Cardiac fibroblast (primary cell): ENCODE data around the gene PTPN11.

Experiments
- DNase-seq, 2 donors: peaks; one replicate each; pipeline versions ENCODE4 v3.0.0 to v3.0.0-alpha.2; 2010; ENCODE audit warnings: low read depth in 2 of 2
- H3K4me3 ChIP-seq, 2 donors: replicated peaks in 1 of 2; 1 replicate in 1 of 2; 2 replicates in 1 of 2; pipeline ENCODE4 v1.5.1; 2011; ENCODE audit warnings: low read depth in 2 of 2, low read length in 2 of 2, mild to moderate bottlenecking in 2 of 2, moderate library complexity in 1 of 2
- CTCF ChIP-seq: IDR thresholded peaks from one replicate; pipeline ENCODE4 v1.5.1; 2011; ENCODE audit warnings: low read depth, mild to moderate bottlenecking, low read length, inconsistent platforms

PTPN11 gene

GRCh38 chr12:112533528-112533927 is 114.8 kb downstream of the PTPN11 start:
- H3K4me3 ChIP-seq, result no peak overlapping the region
- DNase-seq, result no peak
- TF ChIP-seq CTCF, result no peak

- no peak for TF ChIP-seq CTCF
- DNase-seq, result no peak
- no peak overlapping the region for H3K4me3 ChIP-seq
These were observed 116.3 kb downstream of the PTPN11 start for GRCh38 chr12:112535017-112535416.

GRCh38 chr12:112535637-112536366 is 117.1 kb downstream of the PTPN11 start:
- DNase-seq, result no peak
- H3K4me3 ChIP-seq, result no peak overlapping the region
- TF ChIP-seq CTCF, result no peak

GRCh38 chr12:112536367-112536730 is 117.6 kb downstream of the PTPN11 start:
- H3K4me3 ChIP-seq, result no peak overlapping the region
- DNase-seq, result no peak
- no peak for TF ChIP-seq CTCF

GRCh38 chr12:112537710-112538396 is 119.1 kb downstream of the PTPN11 start:
- peak; percentile 12 to 29 for DNase-seq
- TF ChIP-seq CTCF, result no peak

GRCh38 chr12:112538740-112539139 is 120.0 kb downstream of the PTPN11 start:
- TF ChIP-seq CTCF, result no peak
- no peak for DNase-seq
- no peak overlapping the region for H3K4me3 ChIP-seq

More at GRCh38 chr12:112537710-112538396, 119.1 kb downstream of the PTPN11 start:
- H3K4me3 ChIP-seq, result no peak overlapping the region
